GM19372 (cell line): Measurements from ENCODE around the gene NAA20.

ENCODE experiments used
- ATAC-seq: cut with Tn5 transposase; IDR thresholded peaks from one replicate; pipeline ENCODE4 v1.9.1; 2021; ENCODE audit warnings: mild to moderate bottlenecking, low read depth, moderate library complexity; ENCODE audit not compliant: unreplicated experiment

Gene NAA20

DNA sequence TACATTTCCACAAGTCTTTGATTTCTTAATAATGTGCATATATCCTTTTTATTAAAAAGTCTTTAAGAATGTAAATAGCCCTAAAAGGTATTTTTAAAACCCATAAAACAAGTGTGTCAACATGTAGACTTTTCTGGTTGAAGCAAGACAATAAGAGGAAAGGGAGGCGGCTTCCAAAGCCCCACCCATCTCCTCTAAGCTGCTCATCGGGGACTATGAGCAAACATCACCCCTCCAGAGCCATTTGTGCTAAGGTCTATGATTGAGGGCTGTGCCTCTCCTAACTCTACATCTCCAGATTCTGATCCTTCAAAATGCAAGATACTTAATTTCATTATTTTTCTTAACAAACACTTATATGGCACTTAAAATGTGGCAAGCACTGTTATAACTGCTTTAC is 2.5 kb upstream of the NAA20 start:
- no peak for ATAC-seq

- ATAC-seq: no peak
Measured at GRCh38 chr20:20017844-20018185, 653 bp downstream of the NAA20 start.

DNA sequence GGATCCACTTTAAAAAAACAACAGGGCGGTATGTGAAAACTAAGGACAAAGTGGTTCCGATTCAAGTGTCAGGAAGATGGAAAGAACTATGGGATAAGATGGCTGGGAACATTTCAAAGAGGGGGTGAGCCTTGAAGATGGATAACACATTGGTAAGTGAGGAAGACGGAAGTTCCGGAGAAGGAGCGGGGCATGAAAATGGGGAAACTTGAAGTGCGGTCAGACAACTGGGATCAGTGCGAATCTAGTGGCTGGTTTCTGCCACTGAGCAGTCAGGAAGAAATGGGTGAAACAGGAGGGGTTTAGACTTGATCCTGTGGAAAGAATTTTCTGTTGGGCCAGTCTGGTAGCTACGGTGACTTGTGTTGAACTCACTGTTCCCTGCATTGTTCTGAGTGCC is 1.2 kb downstream of the NAA20 start:
- no peak for ATAC-seq

DNA sequence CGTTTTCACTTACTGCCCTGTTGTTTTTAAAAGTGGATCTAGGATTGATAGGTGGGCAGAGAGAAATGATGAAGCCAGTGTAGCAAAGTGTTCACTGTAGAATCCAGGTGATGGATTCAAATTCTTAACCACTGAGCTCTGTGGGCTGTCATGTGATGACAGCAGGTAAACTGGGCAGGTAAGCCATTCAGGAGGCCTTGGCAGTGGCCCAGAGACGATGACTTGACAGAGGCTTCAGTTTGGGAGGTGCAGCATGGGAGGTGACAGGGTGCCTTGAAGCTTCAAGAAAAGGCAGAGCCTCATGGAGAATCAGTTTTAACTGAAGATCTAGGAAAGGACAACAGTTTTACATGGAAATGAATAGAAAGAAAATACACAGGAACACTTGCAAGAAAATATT is 2.0 kb downstream of the NAA20 start:
- ATAC-seq: no peak

- no peak for ATAC-seq
Measured at GRCh38 chr20:20020908-20021307, 3.7 kb downstream of the NAA20 start.

GRCh38 chr20:20021835-20022234 is 4.7 kb downstream of the NAA20 start:
- ATAC-seq: no peak

- peak; percentile 52 for ATAC-seq
Measured at GRCh38 chr20:20022498-20022897, 5.3 kb downstream of the NAA20 start.

- no peak for ATAC-seq
Measured at GRCh38 chr20:20023395-20023794, 6.2 kb downstream of the NAA20 start.

DNA sequence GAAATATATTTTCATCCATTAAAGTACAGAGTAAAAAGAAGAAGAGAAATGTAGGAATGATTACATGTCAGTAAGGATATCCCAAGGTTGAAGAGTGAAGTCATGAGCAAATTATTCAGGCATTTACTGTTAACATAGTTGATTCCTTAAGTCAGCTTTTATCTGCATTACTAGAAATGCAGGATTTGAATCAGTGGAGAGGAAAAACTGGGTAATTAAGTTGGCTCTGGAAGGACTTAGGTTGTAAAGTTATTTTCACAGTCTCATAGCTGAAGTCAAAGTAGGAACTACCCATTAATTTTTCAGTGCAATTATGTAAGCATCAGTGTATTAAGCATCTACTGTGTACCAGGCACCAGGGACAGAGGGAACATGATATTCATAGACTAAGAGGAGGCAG is 7.8 kb downstream of the NAA20 start:
- ATAC-seq: no peak

DNA sequence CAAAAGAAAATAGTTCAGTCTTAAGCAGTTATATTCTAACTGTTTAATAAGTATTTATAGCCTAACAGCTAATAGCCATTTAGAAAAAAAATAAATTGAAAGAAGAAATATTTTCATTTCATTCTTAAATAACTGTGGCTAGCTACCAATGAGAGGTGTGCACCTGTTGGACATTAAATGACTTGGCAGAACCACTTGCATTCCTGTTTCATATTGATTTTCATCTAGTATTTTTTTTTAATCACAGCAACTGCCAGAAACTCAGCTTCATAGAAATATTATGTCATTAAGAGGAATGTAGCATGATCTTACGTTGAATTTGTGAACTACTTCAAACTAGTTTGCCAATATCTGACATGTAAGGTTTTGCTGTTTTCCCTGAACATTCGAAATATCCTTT is 10.1 kb downstream of the NAA20 start:
- ATAC-seq: no peak

GRCh38 chr20:20031790-20032189 is 14.6 kb downstream of the NAA20 start:
- ATAC-seq: no peak

DNA sequence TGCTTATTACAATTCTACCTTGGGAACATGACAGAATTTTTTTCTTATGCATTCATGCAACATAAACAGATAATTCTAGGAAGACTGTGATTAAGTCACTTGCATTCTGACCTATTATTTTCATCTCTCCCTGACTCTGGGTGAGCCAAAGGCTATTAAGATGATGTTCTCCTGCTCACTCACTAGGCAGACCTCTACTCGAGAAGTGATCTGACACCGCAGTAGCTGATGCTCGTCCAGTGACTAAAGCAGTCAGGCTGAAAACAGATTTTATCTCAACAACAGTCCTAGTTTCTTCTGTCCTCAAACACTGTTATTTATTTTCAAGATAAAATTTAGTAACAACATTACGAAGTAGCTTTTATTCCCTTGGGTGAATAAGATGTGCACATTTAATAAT is 17.3 kb downstream of the NAA20 start:
- ATAC-seq: no peak

DNA sequence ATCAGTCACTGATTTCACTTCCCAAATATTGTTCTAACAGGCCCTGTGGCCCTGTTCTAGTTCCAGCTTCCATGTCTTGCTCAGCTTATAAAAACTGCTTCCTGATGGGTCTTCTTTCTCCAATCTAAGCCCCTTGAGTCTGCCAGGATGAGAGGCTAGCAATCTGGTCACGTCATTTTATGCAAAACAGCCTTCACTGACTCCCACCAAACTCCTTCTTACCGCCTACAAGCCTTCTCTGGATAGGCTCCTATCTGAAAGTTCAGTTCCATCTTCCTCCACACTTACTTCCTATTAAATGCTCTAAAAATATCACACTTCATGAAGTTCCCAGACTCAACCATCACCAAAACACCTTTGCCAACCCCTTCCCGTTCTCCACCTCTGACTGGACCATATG is 19.6 kb downstream of the NAA20 start:
- ATAC-seq: no peak

DNA sequence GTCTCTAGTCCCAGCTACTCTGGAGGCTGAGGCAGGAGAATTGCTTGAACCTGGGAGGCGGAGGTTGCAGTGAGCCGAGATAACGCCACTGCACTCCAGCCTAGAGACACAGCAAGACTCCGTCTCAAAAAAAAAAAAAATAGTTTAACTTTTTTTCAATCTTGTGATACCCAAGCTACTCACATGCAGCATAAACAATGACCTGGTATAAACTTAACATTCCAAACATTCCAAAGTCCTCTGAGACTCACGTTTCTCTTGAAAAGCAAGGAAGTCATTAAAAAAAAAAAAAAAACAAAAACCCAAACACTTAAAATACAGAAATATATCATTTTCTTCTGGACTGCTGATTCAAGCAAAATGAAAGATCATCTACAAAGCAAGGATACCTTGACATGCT is 20.8 kb downstream of the NAA20 start:
- ATAC-seq: no peak

DNA sequence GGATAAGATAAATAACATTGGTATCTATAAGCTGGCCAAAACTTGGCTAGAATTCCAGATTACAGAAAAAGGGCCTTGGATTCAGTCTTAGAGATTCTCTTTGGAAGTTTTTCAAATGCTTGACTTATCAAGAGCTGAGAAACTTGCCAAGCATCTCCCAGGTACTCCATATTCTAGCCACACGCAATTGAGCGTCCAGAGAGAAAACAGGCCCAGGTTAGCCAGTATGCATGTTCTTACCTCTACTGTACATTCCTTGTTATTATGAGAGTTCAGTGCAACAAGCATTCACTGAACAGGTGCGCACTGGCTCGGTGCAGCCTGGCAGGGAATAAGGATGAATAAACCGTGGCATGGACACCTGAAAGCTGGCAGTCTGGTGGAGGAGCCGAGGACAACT is 21.4 kb downstream of the NAA20 start:
- ATAC-seq: no peak

GRCh38 chr20:20039752-20040387 is 22.7 kb downstream of the NAA20 start:
- ATAC-seq: no peak

DNA sequence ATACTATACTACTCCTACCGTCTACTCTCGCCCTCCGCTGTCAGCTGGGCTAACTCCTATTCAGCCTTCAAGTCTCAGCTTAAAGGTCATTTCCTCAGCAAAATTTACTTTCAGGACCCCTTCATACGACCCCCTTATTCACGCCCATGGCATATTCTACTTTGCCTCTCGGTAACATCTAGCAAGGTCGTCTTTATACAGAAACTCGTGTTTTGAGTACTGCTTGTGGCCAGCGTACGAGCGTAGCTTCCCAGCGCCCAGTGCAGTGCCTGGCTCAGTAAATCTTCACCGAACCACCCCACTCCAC is 34.6 kb downstream of the NAA20 start:
- ATAC-seq: no peak

GRCh38 chr20:20052074-20052970 is 35.2 kb downstream of the NAA20 start, which contains the start of the genes CFAP61 and CRNKL1:
Gene CFAP61 (plus strand): TSS chr20:20052532. CDS start chr20:20056654, 4,122 bp downstream.
Gene CRNKL1 (minus strand): TSS chr20:20052466. CDS start chr20:20052342, 124 bp downstream.
- ATAC-seq: peak; percentile 94

GRCh38 chr20:20060234-20060998 is 43.3 kb downstream of the NAA20 start:
- no peak for ATAC-seq

DNA sequence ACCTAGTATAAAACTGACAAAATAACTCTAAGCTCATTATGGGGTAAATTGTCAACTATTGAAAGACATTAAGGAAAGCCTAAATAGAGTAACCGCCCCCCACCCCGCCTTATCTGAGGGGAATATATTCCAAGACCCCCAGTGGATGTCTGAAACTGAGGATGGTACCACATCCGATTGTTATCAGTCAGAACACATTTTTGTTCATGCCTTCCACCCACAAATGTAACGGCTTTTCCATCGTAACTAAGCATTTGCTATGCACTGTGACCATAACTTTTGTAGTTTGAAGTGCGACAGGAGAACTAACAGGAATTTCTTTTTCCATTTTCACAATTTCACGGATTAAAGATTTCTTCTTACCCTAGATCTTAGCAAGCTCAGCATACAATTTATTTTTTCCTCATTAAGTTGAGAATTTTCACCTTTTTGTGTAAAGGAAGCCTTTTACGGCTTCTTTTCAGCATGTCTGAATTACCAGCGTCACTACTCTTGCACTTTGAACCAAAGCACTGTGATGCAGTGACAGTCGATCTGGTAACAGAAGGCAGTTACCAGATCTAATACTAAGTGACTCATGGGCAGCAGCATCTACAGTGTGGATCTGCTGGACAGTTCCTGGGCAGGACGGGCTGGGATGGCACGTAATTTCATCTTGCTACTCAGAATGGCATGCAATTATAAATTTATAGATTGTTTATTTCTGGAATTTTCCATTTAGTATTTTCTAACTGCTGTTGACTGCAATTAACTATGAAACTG is 47.0 kb downstream of the NAA20 start:
- ATAC-seq: no peak

GRCh38 chr20:20065361-20065760 is 48.2 kb downstream of the NAA20 start:
- ATAC-seq: no peak
